Adipocyte (in vitro differentiated cells): ENCODE data around the gene PLCD1.
"Not testable (repeated sequence)": the region's sequence is repeated elsewhere in the genome, so short reads cannot be mapped to it uniquely, and the experiment has no call there.

Experiments
- DNase-seq: peaks from one replicate; pipeline ENCODE4 v3.0.0-alpha.2; 2015; ENCODE audit warnings: low read depth
- H3K27me3 ChIP-seq: replicated peaks from 2 replicates; pipeline ENCODE4 v1.7.0; 2013; ENCODE audit warnings: mild to moderate bottlenecking, low read length, moderate library complexity; ENCODE audit not compliant: control insufficient read depth, insufficient read depth
- H3K36me3 ChIP-seq: 2 replicates; pipeline ENCODE4 v1.7.0; 2013; ENCODE audit warnings: low read length, mild to moderate bottlenecking, moderate library complexity; ENCODE audit not compliant: control insufficient read depth, insufficient read depth, severe bottlenecking
- H3K4me1 ChIP-seq: 2 replicates; pipeline ENCODE4 v1.7.0; 2013; ENCODE audit warnings: mild to moderate bottlenecking, low read length, moderate library complexity; ENCODE audit not compliant: control insufficient read depth, insufficient read depth
- H3K4me3 ChIP-seq: 2 replicates; pipeline ENCODE4 v1.7.0; 2013; ENCODE audit warnings: mild to moderate bottlenecking, low read length, moderate library complexity
- H3K9ac ChIP-seq: 2 replicates; pipeline ENCODE4 v1.7.0; 2013; ENCODE audit warnings: mild to moderate bottlenecking, low read length, moderate library complexity
- H3K9me3 ChIP-seq: 2 replicates; pipeline ENCODE4 v1.7.0; 2013; ENCODE audit warnings: mild to moderate bottlenecking, low read length, moderate library complexity; ENCODE audit not compliant: control insufficient read depth

PLCD1 gene

DNA sequence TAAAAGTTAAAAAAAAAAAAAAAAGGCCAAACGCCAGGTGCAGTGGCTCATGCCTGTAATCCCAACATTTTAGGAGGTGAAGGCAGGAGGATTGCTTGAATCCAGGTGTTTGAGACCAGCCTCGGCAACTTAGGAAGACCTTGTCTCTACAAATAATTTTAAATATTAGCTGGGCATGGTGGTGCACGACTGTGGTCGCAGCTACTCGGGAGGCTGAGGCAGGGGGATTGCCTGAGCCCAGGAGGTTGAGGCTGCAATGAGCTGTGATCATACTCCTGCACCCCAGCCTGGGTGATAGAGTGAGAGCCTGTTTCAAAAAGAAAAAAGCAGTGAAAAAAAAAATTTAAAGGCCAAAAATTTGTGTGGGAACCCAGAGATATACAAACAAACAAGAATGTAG is 6.8 kb upstream of the PLCD1 start:
- DNase-seq = no peak
- H3K4me3 ChIP-seq = no peak overlapping the region
- H3K27me3 ChIP-seq = no peaks in the 10 kb centered on the region
- peaks cover 18% of the 10 kb centered on the region for H3K4me1 ChIP-seq
- no peaks in the 10 kb centered on the region for H3K36me3 ChIP-seq
- H3K9ac ChIP-seq = no peak overlapping the region
- no peaks in the 10 kb centered on the region for H3K9me3 ChIP-seq

DNA sequence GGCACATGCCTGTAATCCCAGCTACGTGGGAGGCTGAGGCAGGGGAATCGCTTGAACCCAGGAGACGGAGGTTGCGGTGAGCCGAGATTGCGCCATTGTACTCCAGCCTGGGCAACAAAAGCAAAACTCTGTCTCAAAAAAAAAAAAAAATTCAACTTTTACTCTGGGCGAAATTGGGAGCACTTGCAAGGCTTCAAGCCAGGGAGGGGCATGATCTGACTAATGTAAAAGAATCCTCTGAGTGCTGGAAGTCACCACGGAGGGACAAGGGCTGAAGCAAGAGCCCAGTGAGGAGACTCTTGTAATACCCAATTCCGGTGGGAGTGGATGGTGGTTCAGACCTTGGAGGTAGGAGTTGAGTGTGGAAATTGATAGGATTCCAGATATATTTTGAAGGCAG is 4.9 kb upstream of the PLCD1 start:
- H3K9me3 ChIP-seq, H3K4me3 ChIP-seq, H3K36me3 ChIP-seq, H3K9ac ChIP-seq, H3K27me3 ChIP-seq, DNase-seq: not testable (repeated sequence)
- peaks cover 22% of the 10 kb centered on the region for H3K4me1 ChIP-seq

DNA sequence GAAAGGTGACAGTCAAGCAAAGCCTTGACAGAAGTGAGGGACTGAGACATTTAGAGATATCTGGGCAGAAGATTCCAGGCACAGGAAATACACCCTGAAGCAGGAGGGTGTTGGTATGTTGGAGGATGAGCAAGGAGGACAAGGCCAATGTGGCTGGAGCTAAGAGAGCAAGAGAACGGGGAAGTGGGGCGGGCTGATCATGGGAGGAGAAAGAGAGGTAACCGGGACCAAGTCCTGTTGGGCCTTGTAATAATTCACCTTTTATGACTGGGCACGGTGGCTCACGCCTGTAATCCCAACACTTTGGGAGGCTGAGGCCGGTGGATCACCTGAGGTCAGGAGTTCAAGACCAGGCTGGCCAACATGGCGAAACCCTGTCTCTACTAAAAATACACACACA is 4.1 kb upstream of the PLCD1 start:
- not testable (repeated sequence) for H3K9me3 ChIP-seq, H3K4me3 ChIP-seq, H3K27me3 ChIP-seq, H3K36me3 ChIP-seq, H3K9ac ChIP-seq, DNase-seq
- peaks cover 18% of the 10 kb centered on the region for H3K4me1 ChIP-seq

DNA sequence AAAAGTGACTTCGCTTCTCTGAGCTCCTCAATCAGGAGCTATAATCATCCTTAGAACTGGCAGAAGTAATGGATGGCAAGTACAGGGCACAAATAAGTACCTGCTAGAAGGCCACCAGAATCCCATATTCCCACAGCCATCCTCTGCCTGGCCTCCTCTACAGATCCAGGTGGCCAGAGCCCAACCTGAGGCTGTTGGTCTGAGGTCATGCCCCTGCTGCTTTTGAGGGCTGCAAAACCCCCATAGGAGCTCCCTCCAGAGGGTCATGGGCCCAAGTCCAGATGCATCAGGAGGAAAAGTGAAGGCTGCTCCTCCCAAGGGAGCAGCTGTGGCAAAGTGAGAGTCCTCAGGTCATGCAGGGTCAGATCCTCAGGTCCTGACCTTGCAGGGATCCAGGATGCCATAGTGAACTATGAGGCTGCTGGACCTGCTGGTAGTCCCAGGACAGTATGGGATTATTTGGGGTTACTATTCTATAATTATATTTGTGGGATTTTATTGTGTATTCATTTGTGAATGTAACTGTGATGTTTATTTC is 3.0 kb upstream of the PLCD1 start:
- no peak overlapping the region for H3K9ac ChIP-seq
- no peaks in the 10 kb centered on the region for H3K27me3 ChIP-seq
- no peaks in the 10 kb centered on the region for H3K36me3 ChIP-seq
- no peaks in the 10 kb centered on the region for H3K9me3 ChIP-seq
- DNase-seq = no peak
- no peak overlapping the region for H3K4me3 ChIP-seq
- H3K4me1 ChIP-seq = peaks cover 23% of the 10 kb centered on the region

- DNase-seq = peak; percentile 58
- no peaks in the 10 kb centered on the region for H3K9me3 ChIP-seq
- H3K27me3 ChIP-seq = no peaks in the 10 kb centered on the region
- no peak overlapping the region for H3K9ac ChIP-seq
- H3K36me3 ChIP-seq = no peaks in the 10 kb centered on the region
- H3K4me3 ChIP-seq = no peak overlapping the region
- H3K4me1 ChIP-seq = peaks cover 23% of the 10 kb centered on the region
Observed at GRCh38 chr3:38031022-38031994, 1.9 kb upstream of the PLCD1 start.

DNA sequence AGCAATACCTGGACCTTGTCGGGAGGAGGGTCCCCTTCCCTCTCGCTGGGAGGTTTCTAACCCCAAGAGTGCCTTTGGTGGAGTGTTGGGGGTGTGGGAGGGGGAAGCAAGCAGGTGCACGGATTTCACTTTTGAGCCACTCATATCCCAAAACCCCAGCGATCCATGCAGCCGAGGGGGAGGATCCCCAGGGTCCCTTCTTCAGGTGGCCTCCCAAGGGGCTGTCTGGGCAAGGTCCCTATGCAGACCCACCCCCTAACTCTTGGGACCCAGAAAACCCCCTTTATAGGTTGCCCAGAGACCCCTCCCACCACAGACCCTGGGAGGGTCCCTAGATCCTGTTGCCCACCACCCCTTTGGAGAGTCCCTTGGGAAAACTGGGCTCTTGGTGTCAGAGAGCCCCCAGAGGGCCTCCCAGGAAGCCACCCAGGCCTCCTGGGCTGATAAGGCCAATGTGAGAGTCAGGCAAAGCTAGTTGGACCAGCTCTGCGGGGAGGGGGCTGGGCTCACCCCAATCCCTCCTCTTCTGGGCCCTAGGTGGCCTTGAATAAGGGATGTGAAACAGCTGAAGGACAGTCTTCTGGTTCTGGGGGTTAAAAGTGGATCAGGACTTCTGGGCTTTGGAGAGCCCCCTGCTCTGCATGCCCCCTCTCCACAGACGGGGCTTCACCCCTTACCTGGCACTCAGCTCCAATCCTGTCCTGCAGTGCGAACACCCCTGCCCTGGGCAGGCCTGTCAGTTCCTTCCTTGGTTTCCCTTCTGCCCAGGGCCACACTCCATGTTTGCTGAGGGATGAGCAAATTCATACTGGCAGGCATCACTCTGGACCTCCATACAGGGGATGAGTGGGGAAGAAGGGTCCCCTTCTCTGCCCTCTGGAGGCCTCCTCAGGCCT is 932 bp upstream of the PLCD1 start:
- Histone ChIP-seq H3K9me3 (no peaks in the 10 kb centered on the region), H3K36me3 (no peaks in the 10 kb centered on the region), H3K4me1 (peaks cover 29% of the 10 kb centered on the region), H3K4me3 (peak overlapping the region; percentile 79), H3K9ac (peak overlapping the region; percentile 82), H3K27me3 (no peaks in the 10 kb centered on the region)
- DNase-seq = no peak

GRCh38 chr3:38028621-38029361 is 651 bp downstream of the PLCD1 start:
- Histone ChIP-seq H3K9ac (peak overlapping the region; percentile 85), H3K27me3 (no peaks in the 10 kb centered on the region), H3K4me3 (peak overlapping the region; percentile 84), H3K9me3 (no peaks in the 10 kb centered on the region), H3K36me3 (no peaks in the 10 kb centered on the region), H3K4me1 (peaks cover 33% of the 10 kb centered on the region)
- DNase-seq = peak; percentile 62

GRCh38 chr3:38027466-38028465 is 1.7 kb downstream of the PLCD1 start:
- Histone ChIP-seq H3K9ac (no peak overlapping the region), H3K4me1 (peaks cover 38% of the 10 kb centered on the region), H3K36me3 (no peaks in the 10 kb centered on the region), H3K27me3 (no peaks in the 10 kb centered on the region), H3K4me3 (peak overlapping the region; percentile 84), H3K9me3 (no peaks in the 10 kb centered on the region)
- no peak for DNase-seq

DNA sequence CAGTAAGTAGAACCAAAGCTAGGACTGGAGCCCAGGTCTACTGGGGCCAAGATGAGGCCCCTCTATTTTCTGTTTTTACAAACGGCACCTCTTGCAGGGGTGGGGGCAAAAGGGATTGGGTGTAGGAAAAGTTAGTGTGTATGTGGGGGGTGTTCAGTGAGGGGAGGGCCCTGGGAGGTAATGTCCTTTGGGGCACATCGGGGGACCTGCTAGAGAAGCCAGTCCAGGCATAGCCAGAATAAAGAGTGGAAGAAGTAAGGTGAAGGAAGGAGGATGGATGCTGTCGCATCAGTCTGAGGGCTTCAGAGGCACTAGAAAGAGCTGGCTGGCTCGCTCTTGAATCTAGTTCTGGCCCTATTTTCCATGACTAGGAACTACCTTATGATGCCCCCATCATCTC is 2.6 kb downstream of the PLCD1 start:
- Histone ChIP-seq H3K4me3 (no peak overlapping the region), H3K9ac (no peak overlapping the region), H3K36me3 (no peaks in the 10 kb centered on the region), H3K27me3 (no peaks in the 10 kb centered on the region), H3K9me3 (no peaks in the 10 kb centered on the region), H3K4me1 (peaks cover 37% of the 10 kb centered on the region)
- no peak for DNase-seq
